DOHH2 (cell line): ENCODE measurements around the gene ZIC5.

ENCODE experiments used
- CTCF ChIP-seq: fragments of 200-600 bp; sonication (generic); IDR thresholded peaks from one replicate; pipeline ENCODE4 v1.5.1; 2014; ENCODE audit warnings: antibody characterized with exemption, mild to moderate bottlenecking, low read depth, low read length; ENCODE audit not compliant: poor library complexity, severe bottlenecking
- EZH2phosphoT487 ChIP-seq: fragments of 200-600 bp; sonication (generic); IDR thresholded peaks from 2 replicates; pipeline ENCODE4 v1.6.1; 2017; ENCODE audit warnings: borderline replicate concordance, mild to moderate bottlenecking, antibody characterized with exemption, low read length, moderate library complexity, mixed read lengths

- TF ChIP-seq CTCF (no peak), EZH2phosphoT487 (no peak)
These were observed 29.7 kb downstream of the ZIC5 start for GRCh38 chr13:99941911-99942310.
